Activated gamma-delta T cell (primary cell): Measurements from ENCODE around the gene SETD4.

Experiments used
- DNase-seq: peaks from one replicate; lab custom pipeline; 2025; lab: John Stamatoyannopoulos, UW

SETD4 gene

GRCh38 chr21:36008505-36008904 lies 51.8 kb downstream of the SETD4 start:
- DNase-seq, result no peak

GRCh38 chr21:36005879-36006400 lies 54.4 kb downstream of the SETD4 start:
- DNase-seq, result no peak

GRCh38 chr21:36005018-36005417 lies 55.3 kb downstream of the SETD4 start:
- no peak for DNase-seq

DNA sequence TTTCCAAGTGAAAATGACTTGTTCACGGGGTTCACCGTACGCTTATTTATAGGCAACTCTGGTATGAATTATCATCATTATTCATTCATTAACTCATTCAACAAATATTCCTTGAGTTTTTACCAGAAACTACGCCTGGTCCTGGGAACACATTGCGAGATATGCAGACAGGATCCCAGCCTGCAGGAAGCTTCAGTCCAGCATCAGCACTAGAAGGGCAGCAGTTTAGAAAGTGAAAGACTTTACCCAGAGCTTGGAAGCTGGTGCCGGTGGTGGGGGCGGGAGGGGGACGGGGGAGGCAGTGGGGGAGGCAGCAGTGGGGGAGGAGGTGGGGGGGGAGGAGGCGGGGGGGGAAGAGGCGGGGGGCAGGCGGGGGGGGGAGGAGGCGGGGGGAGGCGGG lies 55.9 kb downstream of the SETD4 start:
- DNase-seq, result no peak

- no peak for DNase-seq
These were observed 56.5 kb downstream of the SETD4 start for GRCh38 chr21:36003776-36004175.

DNA sequence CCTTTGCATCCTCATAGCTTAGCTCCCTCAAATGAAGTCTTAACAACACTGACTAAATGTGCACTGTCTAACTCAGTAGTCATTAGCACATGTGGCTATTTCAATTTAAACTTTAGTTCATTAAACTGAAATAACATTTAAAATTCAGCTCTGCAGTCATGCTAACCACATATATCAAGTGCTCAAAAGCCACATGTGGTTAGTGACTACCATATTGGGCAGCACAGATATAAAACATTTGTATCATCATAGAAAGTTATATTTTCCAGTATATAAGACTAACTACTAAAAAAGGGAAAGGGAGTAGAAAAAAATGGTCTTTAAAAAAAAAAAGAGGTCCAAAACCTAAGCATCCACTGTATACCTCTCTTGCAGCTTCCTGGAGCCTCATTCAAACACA lies 64.1 kb downstream of the SETD4 start:
- DNase-seq, result no peak

- no peak for DNase-seq
These were observed 64.7 kb downstream of the SETD4 start for GRCh38 chr21:35995522-35996088.

GRCh38 chr21:35994613-35995012 lies 65.7 kb downstream of the SETD4 start:
- DNase-seq, result no peak

- no peak for DNase-seq
These were observed 66.3 kb downstream of the SETD4 start for GRCh38 chr21:35993875-35994490.

GRCh38 chr21:35991131-35991530 lies 69.2 kb downstream of the SETD4 start:
- DNase-seq, result no peak

- DNase-seq, result no peak
These were observed 69.7 kb downstream of the SETD4 start for GRCh38 chr21:35990609-35991008.

GRCh38 chr21:35989138-35989735 lies 71.1 kb downstream of the SETD4 start:
- DNase-seq, result no peak

- DNase-seq, result no peak
These were observed 71.7 kb downstream of the SETD4 start for GRCh38 chr21:35988416-35989137.

DNA sequence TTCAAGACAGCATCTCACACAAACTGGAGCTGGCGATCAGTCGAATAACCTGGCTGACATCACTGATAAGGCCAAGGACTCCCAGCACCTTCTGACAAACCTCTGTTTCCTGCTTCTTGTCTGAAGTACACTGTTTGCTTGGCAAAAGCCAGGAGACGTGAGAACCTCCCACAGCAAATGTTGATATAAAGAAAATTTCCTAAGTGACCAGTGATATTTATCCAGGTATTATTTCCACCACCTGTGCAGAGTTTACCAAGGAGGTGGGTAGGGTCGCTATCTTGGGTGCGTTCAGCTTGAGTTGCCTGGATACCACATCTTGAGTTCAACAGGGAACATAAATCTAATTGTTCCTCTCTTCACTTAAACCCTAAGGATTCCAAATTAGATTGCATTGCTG lies 72.9 kb downstream of the SETD4 start:
- no peak for DNase-seq

GRCh38 chr21:35984654-35985361 lies 75.5 kb downstream of the SETD4 start:
- no peak for DNase-seq
